Liver (tissue), 3 donors: ENCODE results near the gene TMEM178B.

Experiments used
- GABPA ChIP-seq, 2 donors: IDR thresholded peaks in 1 of 2; conservative IDR thresholded peaks in 1 of 2; 2 replicates each; pipeline ENCODE4 v1.6.1; 2016; ENCODE audit warnings: antibody characterized with exemption in 2 of 2, mild to moderate bottlenecking in 1 of 2, moderate library complexity in 1 of 2
- JUND ChIP-seq, 2 donors: IDR thresholded peaks; 2 replicates each; pipeline ENCODE4 v1.6.1; 2016; ENCODE audit warnings: antibody characterized with exemption in 2 of 2
- NR2F2 ChIP-seq: IDR thresholded peaks from 2 replicates; pipeline ENCODE4 v1.6.1; 2016; ENCODE audit warnings: antibody characterized with exemption
- TF ChIP-seq, protein P1 (sequence below): fragments of 150-350 bp; IDR thresholded peaks from 2 replicates; pipeline ENCODE4 v1.5.1; 2017; ENCODE audit warnings: improper control_type of control experiment, low read depth, low read length; ENCODE audit not compliant: missing input control
- TF ChIP-seq, protein P2 (sequence below): IDR thresholded peaks from 2 replicates; pipeline ENCODE4 v1.6.1; 2016; ENCODE audit warnings: antibody characterized with exemption, mild to moderate bottlenecking
- donor health status: healthy.
- donor health status: healthy.

DNA sequence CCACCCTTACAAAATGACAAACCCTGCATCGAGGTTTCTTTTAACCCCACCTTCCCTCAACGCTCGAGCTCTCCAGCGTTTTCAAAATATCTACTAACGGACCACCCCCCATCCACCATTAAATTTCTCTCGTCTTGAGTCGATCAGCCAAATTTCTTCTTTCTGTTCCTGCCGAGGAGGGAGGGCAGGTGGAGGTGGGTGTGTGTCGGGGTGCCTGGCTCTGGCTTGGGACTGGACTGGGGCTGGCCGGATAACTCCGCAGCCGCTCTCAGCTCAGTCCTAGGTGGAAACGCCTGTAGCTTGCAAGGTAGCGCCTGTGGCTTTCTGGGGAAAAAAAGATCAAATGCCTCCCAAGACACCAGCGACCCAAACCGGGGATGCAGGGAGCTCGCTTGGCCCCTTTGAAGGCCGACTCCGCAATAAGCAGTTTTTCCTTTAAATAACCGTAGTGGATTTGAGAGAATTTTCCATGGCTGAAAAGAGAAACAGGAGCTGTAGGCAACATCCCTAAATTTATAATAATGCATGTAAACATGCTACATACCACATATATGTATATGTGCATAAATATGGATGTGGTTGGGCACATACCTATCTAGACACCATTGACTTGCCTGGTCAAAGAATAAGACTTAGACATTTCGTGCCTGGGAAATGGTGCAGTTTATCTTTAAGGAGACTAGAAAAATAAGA lies 1.9 kb upstream of the TMEM178B start:
- TF ChIP-seq, protein P1, sequence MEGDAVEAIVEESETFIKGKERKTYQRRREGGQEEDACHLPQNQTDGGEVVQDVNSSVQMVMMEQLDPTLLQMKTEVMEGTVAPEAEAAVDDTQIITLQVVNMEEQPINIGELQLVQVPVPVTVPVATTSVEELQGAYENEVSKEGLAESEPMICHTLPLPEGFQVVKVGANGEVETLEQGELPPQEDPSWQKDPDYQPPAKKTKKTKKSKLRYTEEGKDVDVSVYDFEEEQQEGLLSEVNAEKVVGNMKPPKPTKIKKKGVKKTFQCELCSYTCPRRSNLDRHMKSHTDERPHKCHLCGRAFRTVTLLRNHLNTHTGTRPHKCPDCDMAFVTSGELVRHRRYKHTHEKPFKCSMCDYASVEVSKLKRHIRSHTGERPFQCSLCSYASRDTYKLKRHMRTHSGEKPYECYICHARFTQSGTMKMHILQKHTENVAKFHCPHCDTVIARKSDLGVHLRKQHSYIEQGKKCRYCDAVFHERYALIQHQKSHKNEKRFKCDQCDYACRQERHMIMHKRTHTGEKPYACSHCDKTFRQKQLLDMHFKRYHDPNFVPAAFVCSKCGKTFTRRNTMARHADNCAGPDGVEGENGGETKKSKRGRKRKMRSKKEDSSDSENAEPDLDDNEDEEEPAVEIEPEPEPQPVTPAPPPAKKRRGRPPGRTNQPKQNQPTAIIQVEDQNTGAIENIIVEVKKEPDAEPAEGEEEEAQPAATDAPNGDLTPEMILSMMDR, result no peak
- TF ChIP-seq NR2F2 (no peak), JUND (IDR thresholded peaks at IDR 0.05) (no peak), GABPA (IDR thresholded peaks at IDR 0.05 in 1 of 2, conservative IDR thresholded peaks at IDR 0.05 in 1 of 2) (no peak)
- TF ChIP-seq, protein P2, sequence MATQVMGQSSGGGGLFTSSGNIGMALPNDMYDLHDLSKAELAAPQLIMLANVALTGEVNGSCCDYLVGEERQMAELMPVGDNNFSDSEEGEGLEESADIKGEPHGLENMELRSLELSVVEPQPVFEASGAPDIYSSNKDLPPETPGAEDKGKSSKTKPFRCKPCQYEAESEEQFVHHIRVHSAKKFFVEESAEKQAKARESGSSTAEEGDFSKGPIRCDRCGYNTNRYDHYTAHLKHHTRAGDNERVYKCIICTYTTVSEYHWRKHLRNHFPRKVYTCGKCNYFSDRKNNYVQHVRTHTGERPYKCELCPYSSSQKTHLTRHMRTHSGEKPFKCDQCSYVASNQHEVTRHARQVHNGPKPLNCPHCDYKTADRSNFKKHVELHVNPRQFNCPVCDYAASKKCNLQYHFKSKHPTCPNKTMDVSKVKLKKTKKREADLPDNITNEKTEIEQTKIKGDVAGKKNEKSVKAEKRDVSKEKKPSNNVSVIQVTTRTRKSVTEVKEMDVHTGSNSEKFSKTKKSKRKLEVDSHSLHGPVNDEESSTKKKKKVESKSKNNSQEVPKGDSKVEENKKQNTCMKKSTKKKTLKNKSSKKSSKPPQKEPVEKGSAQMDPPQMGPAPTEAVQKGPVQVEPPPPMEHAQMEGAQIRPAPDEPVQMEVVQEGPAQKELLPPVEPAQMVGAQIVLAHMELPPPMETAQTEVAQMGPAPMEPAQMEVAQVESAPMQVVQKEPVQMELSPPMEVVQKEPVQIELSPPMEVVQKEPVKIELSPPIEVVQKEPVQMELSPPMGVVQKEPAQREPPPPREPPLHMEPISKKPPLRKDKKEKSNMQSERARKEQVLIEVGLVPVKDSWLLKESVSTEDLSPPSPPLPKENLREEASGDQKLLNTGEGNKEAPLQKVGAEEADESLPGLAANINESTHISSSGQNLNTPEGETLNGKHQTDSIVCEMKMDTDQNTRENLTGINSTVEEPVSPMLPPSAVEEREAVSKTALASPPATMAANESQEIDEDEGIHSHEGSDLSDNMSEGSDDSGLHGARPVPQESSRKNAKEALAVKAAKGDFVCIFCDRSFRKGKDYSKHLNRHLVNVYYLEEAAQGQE, result no peak
